Activated naive CD8-positive, alpha-beta T cell treated with anti-CD3 and anti-CD28 coated beads for 36 hours (primary cell): ENCODE measurements around the gene MS4A14. TPM values are rescaled to one million over a fixed set of nuclear protein-coding genes. Genes with fewer than 3 reads are reported as not detected.

Experiments
- DNase-seq: peaks from one replicate; pipeline ENCODE4 v3.0.0; 2021
- H3K27ac Mint-ChIP-seq: one replicate; pipeline ENCODE4 v1.8.0; 2022; ENCODE audit warnings: mild to moderate bottlenecking, moderate library complexity, mixed read lengths
- H3K27me3 Mint-ChIP-seq: one replicate; pipeline ENCODE4 v1.8.0; 2022; ENCODE audit warnings: mild to moderate bottlenecking, mixed read lengths
- H3K36me3 Mint-ChIP-seq: one replicate; pipeline ENCODE4 v1.8.0; 2021; ENCODE audit warnings: mild to moderate bottlenecking, mixed read lengths
- H3K4me1 Mint-ChIP-seq: one replicate; pipeline ENCODE4 v1.8.0; 2021; ENCODE audit warnings: mixed read lengths
- H3K4me3 Mint-ChIP-seq: one replicate; pipeline ENCODE4 v1.8.0; 2022; ENCODE audit warnings: mild to moderate bottlenecking, moderate library complexity, mixed read lengths
- H3K9me3 Mint-ChIP-seq: one replicate; pipeline ENCODE4 v1.8.0; 2022; ENCODE audit warnings: mixed read lengths
- total RNA-seq, 2 experiments: library from RNA; stranded (reverse); gene quantifications; one replicate each; pipeline ENCODE4 v1.2.3, GENCODE V29; 2021

Gene MS4A14
- total RNA-seq, 2 experiments from 2014 or later, result not detected

- peaks cover 27% of the 10 kb centered on the region for H3K27me3 Mint-ChIP-seq
- no peak for DNase-seq
- H3K4me3 Mint-ChIP-seq, result no peak overlapping the region
- no peak overlapping the region for H3K27ac Mint-ChIP-seq
- no peaks in the 10 kb centered on the region for H3K9me3 Mint-ChIP-seq
- peaks cover 5% of the 10 kb centered on the region for H3K4me1 Mint-ChIP-seq
- H3K36me3 Mint-ChIP-seq, result no peaks in the 10 kb centered on the region
Observed at GRCh38 chr11:60372767-60373166, 23.5 kb upstream of the MS4A14 start.

- H3K36me3 Mint-ChIP-seq, result no peaks in the 10 kb centered on the region
- peaks cover 19% of the 10 kb centered on the region for H3K27me3 Mint-ChIP-seq
- no peak overlapping the region for H3K4me3 Mint-ChIP-seq
- no peaks in the 10 kb centered on the region for H3K9me3 Mint-ChIP-seq
- DNase-seq, result no peak
- H3K4me1 Mint-ChIP-seq, result peaks cover 10% of the 10 kb centered on the region
- no peak overlapping the region for H3K27ac Mint-ChIP-seq
Observed at GRCh38 chr11:60375316-60375715, 20.9 kb upstream of the MS4A14 start.

- Mint-ChIP-seq H3K36me3 (no peaks in the 10 kb centered on the region), H3K4me3 (no peak overlapping the region), H3K27ac (no peak overlapping the region), H3K27me3 (peaks cover 24% of the 10 kb centered on the region), H3K9me3 (no peaks in the 10 kb centered on the region), H3K4me1 (peaks cover 10% of the 10 kb centered on the region)
- no peak for DNase-seq
Observed at GRCh38 chr11:60376601-60377000, 19.7 kb upstream of the MS4A14 start.

- no peaks in the 10 kb centered on the region for H3K36me3 Mint-ChIP-seq
- H3K4me1 Mint-ChIP-seq, result peaks cover 10% of the 10 kb centered on the region
- H3K9me3 Mint-ChIP-seq, result no peaks in the 10 kb centered on the region
- peak overlapping the region; percentile 42 for H3K27ac Mint-ChIP-seq
- DNase-seq, result no peak
- H3K4me3 Mint-ChIP-seq, result no peak overlapping the region
- H3K27me3 Mint-ChIP-seq, result peaks cover 16% of the 10 kb centered on the region
Observed at GRCh38 chr11:60377401-60378136, 18.7 kb upstream of the MS4A14 start.

GRCh38 chr11:60378354-60378753 is 17.9 kb upstream of the MS4A14 start, which contains the start of gene MS4A7:
MS4A7 (plus strand) TSS chr11:60378532; CDS start chr11:60383142, 4,610 bp downstream.
- peak within 1 kb of the TSS; percentile 42 for H3K27ac Mint-ChIP-seq
- H3K4me3 Mint-ChIP-seq, result no peak within 1 kb of the TSS
- no peaks in the 10 kb centered on the region for H3K36me3 Mint-ChIP-seq
- no peaks in the 10 kb centered on the region for H3K9me3 Mint-ChIP-seq
- DNase-seq, result no peak
- H3K27me3 Mint-ChIP-seq, result peaks cover 16% of the 10 kb centered on the region
- H3K4me1 Mint-ChIP-seq, result peaks cover 10% of the 10 kb centered on the region

GRCh38 chr11:60389279-60389910 is 6.9 kb upstream of the MS4A14 start:
- no peak overlapping the region for H3K27ac Mint-ChIP-seq
- DNase-seq, result no peak
- H3K4me1 Mint-ChIP-seq, result no peaks in the 10 kb centered on the region
- no peak overlapping the region for H3K4me3 Mint-ChIP-seq
- H3K9me3 Mint-ChIP-seq, result no peaks in the 10 kb centered on the region
- H3K36me3 Mint-ChIP-seq, result no peaks in the 10 kb centered on the region
- peaks cover under 1% of the 10 kb centered on the region for H3K27me3 Mint-ChIP-seq

GRCh38 chr11:60390419-60390818 is 5.8 kb upstream of the MS4A14 start:
- Mint-ChIP-seq H3K27me3 (no peaks in the 10 kb centered on the region), H3K4me1 (no peaks in the 10 kb centered on the region), H3K9me3 (no peaks in the 10 kb centered on the region), H3K4me3 (no peak overlapping the region), H3K27ac (no peak overlapping the region), H3K36me3 (no peaks in the 10 kb centered on the region)
- no peak for DNase-seq

- Mint-ChIP-seq H3K4me1 (no peaks in the 10 kb centered on the region), H3K4me3 (no peak overlapping the region), H3K27ac (no peak overlapping the region), H3K27me3 (peaks cover 11% of the 10 kb centered on the region), H3K36me3 (no peaks in the 10 kb centered on the region), H3K9me3 (no peaks in the 10 kb centered on the region)
- DNase-seq, result no peak
Observed at GRCh38 chr11:60392361-60392760, 3.9 kb upstream of the MS4A14 start.

GRCh38 chr11:60393016-60393415 is 3.2 kb upstream of the MS4A14 start:
- H3K36me3 Mint-ChIP-seq, result no peaks in the 10 kb centered on the region
- H3K27ac Mint-ChIP-seq, result no peak overlapping the region
- H3K4me1 Mint-ChIP-seq, result no peaks in the 10 kb centered on the region
- no peaks in the 10 kb centered on the region for H3K9me3 Mint-ChIP-seq
- no peak for DNase-seq
- H3K4me3 Mint-ChIP-seq, result no peak overlapping the region
- peaks cover 13% of the 10 kb centered on the region for H3K27me3 Mint-ChIP-seq

- Mint-ChIP-seq H3K9me3 (no peaks in the 10 kb centered on the region), H3K27me3 (peaks cover 20% of the 10 kb centered on the region), H3K4me1 (no peaks in the 10 kb centered on the region), H3K36me3 (no peaks in the 10 kb centered on the region), H3K4me3 (no peak overlapping the region), H3K27ac (no peak overlapping the region)
- no peak for DNase-seq
Observed at GRCh38 chr11:60394666-60395380, 1.4 kb upstream of the MS4A14 start.

- Mint-ChIP-seq H3K9me3 (no peaks in the 10 kb centered on the region), H3K27ac (no peak overlapping the region), H3K4me1 (no peaks in the 10 kb centered on the region), H3K27me3 (peaks cover 20% of the 10 kb centered on the region), H3K4me3 (no peak overlapping the region), H3K36me3 (no peaks in the 10 kb centered on the region)
- DNase-seq, result no peak
Observed at GRCh38 chr11:60396799-60397198, 540 bp downstream of the MS4A14 start.

GRCh38 chr11:60420015-60420414 is 23.8 kb downstream of the MS4A14 start:
- H3K27me3 Mint-ChIP-seq, result peaks cover 20% of the 10 kb centered on the region
- no peak overlapping the region for H3K4me3 Mint-ChIP-seq
- H3K27ac Mint-ChIP-seq, result no peak overlapping the region
- DNase-seq, result no peak
- peaks cover 4% of the 10 kb centered on the region for H3K9me3 Mint-ChIP-seq
- no peaks in the 10 kb centered on the region for H3K4me1 Mint-ChIP-seq
- H3K36me3 Mint-ChIP-seq, result no peaks in the 10 kb centered on the region

- Mint-ChIP-seq H3K9me3 (peaks cover 4% of the 10 kb centered on the region), H3K4me3 (no peak overlapping the region), H3K27ac (no peak overlapping the region), H3K4me1 (no peaks in the 10 kb centered on the region), H3K27me3 (peaks cover 20% of the 10 kb centered on the region), H3K36me3 (no peaks in the 10 kb centered on the region)
- no peak for DNase-seq
Observed at GRCh38 chr11:60422609-60423008, 26.4 kb downstream of the MS4A14 start.

GRCh38 chr11:60428517-60428916 is 32.3 kb downstream of the MS4A14 start:
- no peaks in the 10 kb centered on the region for H3K4me1 Mint-ChIP-seq
- no peak for DNase-seq
- H3K27ac Mint-ChIP-seq, result no peak overlapping the region
- H3K27me3 Mint-ChIP-seq, result peaks cover 25% of the 10 kb centered on the region
- H3K9me3 Mint-ChIP-seq, result no peaks in the 10 kb centered on the region
- H3K36me3 Mint-ChIP-seq, result no peaks in the 10 kb centered on the region
- H3K4me3 Mint-ChIP-seq, result no peak overlapping the region

- H3K36me3 Mint-ChIP-seq, result no peaks in the 10 kb centered on the region
- peaks cover 26% of the 10 kb centered on the region for H3K27me3 Mint-ChIP-seq
- no peak for DNase-seq
- H3K9me3 Mint-ChIP-seq, result no peaks in the 10 kb centered on the region
- H3K4me3 Mint-ChIP-seq, result no peak within 1 kb of the TSS
- H3K27ac Mint-ChIP-seq, result no peak within 1 kb of the TSS
- no peaks in the 10 kb centered on the region for H3K4me1 Mint-ChIP-seq
Observed at GRCh38 chr11:60429272-60429671, 33.0 kb downstream of the MS4A14 start, which contains the start of gene MS4A5. MS4A5 (plus strand) TSS chr11:60429572; CDS start chr11:60429675, 103 bp downstream.
